HG02852 (cell line): Measurements from ENCODE around the gene CD300E.

Experiments
- ATAC-seq: cut with Tn5 transposase; IDR thresholded peaks from one replicate; pipeline ENCODE4 v1.9.1; 2021; ENCODE audit warnings: mild to moderate bottlenecking, moderate library complexity; ENCODE audit not compliant: unreplicated experiment

CD300E gene

DNA sequence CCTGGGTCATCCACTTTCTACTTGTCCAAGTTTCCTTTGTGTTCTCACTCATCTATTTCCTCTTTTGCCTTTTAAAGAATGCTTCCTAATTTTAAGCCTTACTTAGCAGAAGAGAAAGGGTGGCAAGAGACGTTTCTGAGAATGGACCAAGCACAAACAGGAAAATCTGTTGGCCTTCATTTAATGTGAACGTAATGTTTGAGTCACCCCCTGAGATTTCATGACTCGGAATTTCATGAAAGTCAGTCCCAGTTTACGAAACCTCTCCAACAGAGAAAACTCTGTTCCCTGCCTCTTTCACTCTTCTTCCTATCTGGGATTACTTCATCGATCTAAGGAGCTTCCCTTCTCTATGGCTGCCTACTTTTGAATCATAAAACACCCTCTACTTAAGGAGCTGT is at the start of gene CD300E:
TSS of gene CD300E (minus strand) at position 46 of the 401 bp plus-strand sequence. CDS start 117 bp downstream, outside the sequence.
- ATAC-seq, result no peak

- no peak for ATAC-seq
These were observed 47.7 kb upstream of the CD300E start for GRCh38 chr17:74671031-74671771.

DNA sequence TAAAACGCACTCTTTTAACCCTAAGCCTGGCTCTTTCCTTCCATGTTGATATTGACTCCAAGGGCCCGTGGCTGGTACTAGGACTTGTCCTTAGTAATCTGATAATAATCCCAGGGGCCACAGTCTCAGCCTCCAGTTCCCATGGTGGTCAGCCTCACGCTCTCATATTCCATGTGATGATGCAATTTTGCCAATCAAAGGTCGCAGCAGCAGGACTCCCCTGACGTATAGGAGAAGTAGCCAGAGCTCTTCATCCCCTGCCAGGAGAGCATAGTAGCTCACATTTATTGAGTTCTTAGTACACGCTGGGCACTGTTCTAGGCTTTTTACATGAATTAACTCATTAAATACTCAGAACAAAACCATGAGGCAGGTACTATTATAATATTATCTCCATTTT is 46.8 kb upstream of the CD300E start:
- ATAC-seq, result no peak

- ATAC-seq, result no peak
These were observed 40.0 kb upstream of the CD300E start for GRCh38 chr17:74663561-74663960.

DNA sequence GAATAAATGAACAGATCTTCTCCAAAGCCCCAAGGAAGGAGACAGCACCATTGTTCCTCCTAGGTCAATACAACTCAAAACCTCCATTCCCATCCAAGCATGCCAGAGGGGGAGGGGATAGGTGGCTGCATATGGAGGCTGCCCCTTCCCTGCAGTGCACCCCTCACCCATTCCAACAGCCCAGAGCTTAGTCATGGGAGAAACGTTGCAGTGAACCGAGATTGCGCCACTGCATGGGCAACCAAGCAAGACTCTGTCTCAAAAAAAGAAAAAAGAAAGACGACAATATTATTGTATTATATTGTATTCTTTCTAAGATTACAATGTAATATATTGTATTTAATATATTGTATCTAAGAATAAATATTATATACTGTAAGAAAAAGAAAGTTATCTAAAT is 36.4 kb upstream of the CD300E start:
- no peak for ATAC-seq

DNA sequence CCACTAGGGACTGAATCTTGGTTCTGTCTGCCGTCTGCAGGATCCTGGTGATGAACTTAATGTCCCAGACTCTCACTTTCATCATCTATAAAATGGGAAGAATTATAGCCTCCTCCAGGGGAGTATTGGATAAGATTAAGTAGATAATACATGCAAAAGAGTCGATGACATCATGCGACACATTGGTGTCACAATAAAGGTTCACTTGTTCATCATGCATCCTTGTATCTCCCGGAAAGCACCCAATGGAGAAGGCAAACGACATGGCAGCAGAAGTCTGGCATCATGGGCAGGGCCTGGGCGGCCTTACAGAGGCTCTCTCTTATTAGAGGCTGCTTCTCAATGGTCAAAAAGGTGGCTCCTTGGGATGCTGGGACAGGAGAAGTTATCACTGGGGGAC is 35.1 kb upstream of the CD300E start:
- no peak for ATAC-seq

- no peak for ATAC-seq
These were observed 31.2 kb upstream of the CD300E start for GRCh38 chr17:74654742-74655141.

DNA sequence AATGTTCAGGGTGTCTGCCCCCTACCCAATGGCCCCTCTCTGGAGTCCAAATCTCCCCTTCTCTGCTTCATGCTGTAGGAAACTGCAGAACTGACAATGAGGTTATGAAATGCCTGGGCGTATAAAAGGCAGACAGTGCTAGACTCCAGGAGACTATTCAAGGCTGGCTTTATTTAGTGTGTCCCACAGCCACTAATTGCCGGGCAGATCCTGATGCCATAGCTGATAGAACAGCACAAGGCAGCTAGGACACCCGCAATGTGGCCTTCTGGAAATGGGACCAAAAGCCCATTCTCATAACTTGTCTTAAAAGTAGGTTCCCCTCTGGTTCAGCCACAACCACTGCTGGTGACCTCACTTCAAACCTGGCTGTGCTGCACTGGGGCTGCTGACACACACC is 28.5 kb upstream of the CD300E start:
- ATAC-seq, result no peak

GRCh38 chr17:74649909-74650308 is 26.4 kb upstream of the CD300E start:
- no peak for ATAC-seq

GRCh38 chr17:74647871-74648672 is 24.5 kb upstream of the CD300E start:
- ATAC-seq, result no peak

DNA sequence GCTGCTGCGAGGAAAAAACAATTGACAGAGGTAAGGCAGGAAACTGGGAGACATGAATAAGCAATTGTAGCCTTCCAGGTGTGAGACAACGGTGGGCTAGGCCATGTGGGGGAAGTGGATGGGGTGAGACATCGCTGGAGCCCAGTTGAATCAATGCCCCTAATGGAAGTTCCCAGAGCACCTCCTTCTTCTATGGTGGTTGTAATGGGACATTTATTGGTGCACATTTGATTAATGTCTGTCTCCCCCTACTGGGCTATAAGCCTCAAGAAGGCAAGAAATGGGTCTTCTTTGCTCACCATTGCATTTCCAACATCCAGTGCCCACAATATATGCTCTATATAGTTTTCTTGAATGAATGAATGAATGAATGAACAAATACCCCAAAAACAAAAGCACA is 22.7 kb upstream of the CD300E start:
- no peak for ATAC-seq

- ATAC-seq, result no peak
These were observed 21.5 kb upstream of the CD300E start for GRCh38 chr17:74645010-74645409.

DNA sequence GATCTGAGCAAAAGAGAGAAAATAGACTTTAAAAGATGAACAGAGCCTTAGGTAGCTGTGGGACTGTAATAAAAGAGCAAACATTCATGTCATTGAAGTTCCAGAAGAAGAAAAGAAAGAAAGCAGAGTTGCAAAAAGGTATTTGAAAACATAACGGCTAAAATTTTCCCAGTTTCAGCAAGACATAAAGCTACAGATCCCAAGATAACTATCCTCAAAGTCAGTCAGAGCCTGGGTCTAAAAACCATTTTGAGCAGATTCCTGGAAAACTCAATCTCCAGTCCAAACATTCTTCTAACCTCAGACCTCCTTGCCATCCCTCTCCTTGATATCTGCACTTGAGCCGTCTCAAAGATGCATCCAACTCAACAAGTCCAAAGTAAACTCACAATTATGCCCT is 20.9 kb upstream of the CD300E start:
- ATAC-seq, result no peak

GRCh38 chr17:74643826-74644225 is 20.3 kb upstream of the CD300E start:
- ATAC-seq, result no peak

DNA sequence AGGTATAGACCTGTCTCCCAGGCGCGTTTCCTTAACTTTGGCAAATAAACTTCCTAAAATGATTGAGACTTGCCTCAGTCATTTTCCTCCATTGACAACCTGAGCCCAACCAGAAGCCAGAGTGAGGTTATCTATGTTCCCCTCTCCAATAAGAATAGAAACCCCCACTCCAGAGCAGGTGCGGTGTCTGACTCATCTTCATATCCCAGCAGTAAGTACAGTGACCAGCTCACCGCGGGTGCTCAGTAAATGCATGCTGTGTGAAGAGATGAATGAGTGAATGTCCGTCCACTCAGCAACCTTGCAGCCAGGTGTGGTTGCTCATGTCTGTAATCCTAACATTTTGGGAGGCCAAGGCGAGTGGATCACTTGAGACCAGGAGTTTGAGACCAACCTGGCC is 19.5 kb upstream of the CD300E start:
- no peak for ATAC-seq

DNA sequence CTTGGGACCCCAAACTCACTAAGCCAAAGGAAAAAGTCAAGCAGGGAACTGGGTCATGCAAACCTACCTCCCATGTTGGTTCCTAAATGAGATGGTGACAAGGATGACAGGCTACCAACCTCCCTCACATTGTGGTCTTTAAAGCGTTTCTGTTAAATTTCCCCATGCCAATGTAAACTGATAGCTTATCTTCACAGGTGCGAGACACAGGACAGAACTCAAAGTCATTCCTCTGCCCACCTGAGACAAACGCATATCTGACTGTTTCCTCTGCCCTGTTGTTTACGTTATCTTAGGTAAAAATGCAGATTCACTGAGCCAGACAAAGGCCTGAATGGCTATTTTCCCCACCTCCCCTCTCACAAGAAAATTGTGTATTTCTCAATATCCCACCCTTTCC is 19.0 kb upstream of the CD300E start:
- ATAC-seq, result no peak

- ATAC-seq, result no peak
These were observed 18.4 kb upstream of the CD300E start for GRCh38 chr17:74641958-74642298.

GRCh38 chr17:74641224-74641957 is 17.9 kb upstream of the CD300E start:
- ATAC-seq, result no peak

GRCh38 chr17:74639704-74640151 is 16.2 kb upstream of the CD300E start:
- no peak for ATAC-seq

DNA sequence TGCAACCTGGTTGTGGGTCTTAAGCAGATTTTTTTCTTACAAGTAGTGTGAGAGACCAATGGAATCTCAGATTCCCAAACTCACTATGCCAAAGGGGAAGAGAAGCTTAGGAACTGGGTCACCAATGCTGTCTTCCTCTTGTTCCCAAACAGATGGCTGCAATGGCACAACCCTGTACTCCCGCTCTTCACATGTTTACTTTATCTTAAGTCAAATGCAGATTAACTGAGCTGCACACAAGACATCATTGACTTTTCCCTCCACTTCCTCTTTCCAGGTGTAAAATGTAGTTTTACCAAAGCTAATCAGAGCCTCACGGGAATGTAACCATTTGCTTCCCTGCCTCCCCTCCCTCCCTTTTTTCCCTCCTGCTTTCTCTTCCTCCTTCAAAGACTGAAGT is 14.4 kb upstream of the CD300E start:
- ATAC-seq, result no peak

DNA sequence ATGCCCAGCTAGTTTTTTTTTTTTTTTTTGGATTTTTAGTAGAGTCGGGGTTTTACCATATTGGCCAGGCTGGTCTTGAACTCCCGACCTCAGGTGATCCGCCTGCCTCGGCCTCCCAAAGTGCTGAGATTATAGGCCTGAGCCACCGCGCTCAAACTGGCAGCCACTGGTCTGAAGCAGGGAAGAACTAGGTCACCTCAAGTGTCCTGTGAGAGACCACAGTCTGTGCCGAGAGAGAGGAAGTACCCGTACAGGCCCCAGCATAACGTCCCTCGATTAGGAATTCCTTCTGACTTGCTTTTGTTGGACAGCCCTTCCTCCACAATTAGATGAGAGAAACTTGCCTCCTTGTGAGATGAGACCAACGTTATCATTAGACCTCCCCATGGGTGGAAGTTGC is 13.7 kb upstream of the CD300E start:
- no peak for ATAC-seq
